ENCODE measurements around the gene TNFAIP8L3.

Gene TNFAIP8L3

DNA sequence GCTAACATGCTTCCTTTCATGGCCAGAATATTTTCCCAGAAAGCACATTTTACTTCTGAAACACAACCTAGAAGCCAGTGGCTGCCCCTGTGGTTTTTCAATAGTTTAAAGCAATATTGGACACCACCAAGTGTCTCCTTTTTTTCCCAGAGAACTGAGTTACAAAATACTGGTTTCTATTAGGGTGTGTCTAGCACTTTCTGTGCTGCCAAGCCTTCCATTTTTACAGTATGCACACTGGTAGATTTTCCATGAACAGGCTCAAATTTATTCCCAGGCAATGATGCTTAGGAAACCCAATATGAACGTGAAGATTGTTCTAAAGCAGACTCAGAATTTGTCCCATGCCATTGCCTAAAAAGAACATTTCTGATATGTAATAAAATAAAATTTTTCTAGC, 7.2 kb downstream of the TNFAIP8L3 start:
- H3K79me2 ChIP-seq (ENCODE audit: low read length), result no peaks in the 10 kb centered on the region
- H3K4me1 ChIP-seq (ENCODE audit: low read length), result no peaks in the 10 kb centered on the region
- H2AFZ ChIP-seq (ENCODE audit: low read length), result no peak overlapping the region
- H3K9me3 ChIP-seq (replicated peaks; ENCODE audit: insufficient read depth, low read length), result no peaks in the 10 kb centered on the region
- H3K4me3 ChIP-seq (ENCODE audit: low read length), result no peak overlapping the region
- no peak for DNase-seq
- H3K9ac ChIP-seq (ENCODE audit: low read length), result no peak overlapping the region
- no peaks in the 10 kb centered on the region for H3K9me2 ChIP-seq (replicated peaks; ENCODE audit: insufficient read depth, low read length)
- TF ChIP-seq EZH2phosphoT487 (IDR thresholded peaks at IDR 0.05; ENCODE audit: low read length) (no peak), EZH2 (optimal IDR thresholded peaks at IDR 0.05; ENCODE audit: low read depth, low read length) (no peak)
- TF ChIP-seq, protein P1, sequence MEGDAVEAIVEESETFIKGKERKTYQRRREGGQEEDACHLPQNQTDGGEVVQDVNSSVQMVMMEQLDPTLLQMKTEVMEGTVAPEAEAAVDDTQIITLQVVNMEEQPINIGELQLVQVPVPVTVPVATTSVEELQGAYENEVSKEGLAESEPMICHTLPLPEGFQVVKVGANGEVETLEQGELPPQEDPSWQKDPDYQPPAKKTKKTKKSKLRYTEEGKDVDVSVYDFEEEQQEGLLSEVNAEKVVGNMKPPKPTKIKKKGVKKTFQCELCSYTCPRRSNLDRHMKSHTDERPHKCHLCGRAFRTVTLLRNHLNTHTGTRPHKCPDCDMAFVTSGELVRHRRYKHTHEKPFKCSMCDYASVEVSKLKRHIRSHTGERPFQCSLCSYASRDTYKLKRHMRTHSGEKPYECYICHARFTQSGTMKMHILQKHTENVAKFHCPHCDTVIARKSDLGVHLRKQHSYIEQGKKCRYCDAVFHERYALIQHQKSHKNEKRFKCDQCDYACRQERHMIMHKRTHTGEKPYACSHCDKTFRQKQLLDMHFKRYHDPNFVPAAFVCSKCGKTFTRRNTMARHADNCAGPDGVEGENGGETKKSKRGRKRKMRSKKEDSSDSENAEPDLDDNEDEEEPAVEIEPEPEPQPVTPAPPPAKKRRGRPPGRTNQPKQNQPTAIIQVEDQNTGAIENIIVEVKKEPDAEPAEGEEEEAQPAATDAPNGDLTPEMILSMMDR (IDR thresholded peaks at IDR 0.05; ENCODE audit: low read length), result no peak
- H3K27me3 ChIP-seq (replicated peaks; ENCODE audit: insufficient read depth, low read length), result no peaks in the 10 kb centered on the region
- H4K20me1 ChIP-seq (ENCODE audit: insufficient read depth, low read length), result no peaks in the 10 kb centered on the region
- no peaks in the 10 kb centered on the region for H3K36me3 ChIP-seq (replicated peaks; ENCODE audit: insufficient read depth, low read length)
- no peak overlapping the region for H3K27ac ChIP-seq (ENCODE audit: low read length)
- H3F3A ChIP-seq (ENCODE audit: insufficient read depth, low read length), result no peaks in the 10 kb centered on the region
- H3K4me2 ChIP-seq (ENCODE audit: low read depth, low read length), result no peak overlapping the region

DNA sequence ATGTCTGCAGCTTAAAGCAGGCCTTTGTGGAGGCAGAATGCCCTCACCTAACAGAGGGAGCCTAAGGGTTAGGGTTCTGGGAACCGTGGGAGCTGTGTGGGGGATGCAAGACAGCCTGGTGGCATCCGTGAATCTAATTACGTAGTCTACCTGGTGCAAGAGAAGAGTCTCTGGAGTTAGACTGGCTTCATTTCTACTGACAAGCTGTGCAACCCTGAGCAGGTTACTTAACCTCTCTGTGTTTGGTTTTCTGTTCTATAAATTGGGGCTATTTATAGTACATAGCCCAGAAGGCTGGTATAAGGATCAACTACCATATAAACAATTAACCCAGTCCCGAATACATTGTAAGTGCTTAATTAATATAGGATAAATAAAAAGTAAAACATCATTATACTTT, 8.3 kb downstream of the TNFAIP8L3 start:
- no peaks in the 10 kb centered on the region for H3K4me1 ChIP-seq (ENCODE audit: low read length)
- H3K9me3 ChIP-seq (replicated peaks; ENCODE audit: insufficient read depth, low read length), result no peaks in the 10 kb centered on the region
- H3K4me3 ChIP-seq (ENCODE audit: low read length), result no peak overlapping the region
- no peak overlapping the region for H2AFZ ChIP-seq (ENCODE audit: low read length)
- DNase-seq, result no peak
- H3K27me3 ChIP-seq (replicated peaks; ENCODE audit: insufficient read depth, low read length), result no peaks in the 10 kb centered on the region
- H3K9me2 ChIP-seq (replicated peaks; ENCODE audit: insufficient read depth, low read length), result no peaks in the 10 kb centered on the region
- H3F3A ChIP-seq (ENCODE audit: insufficient read depth, low read length), result no peaks in the 10 kb centered on the region
- H3K9ac ChIP-seq (ENCODE audit: low read length), result no peak overlapping the region
- no peaks in the 10 kb centered on the region for H3K36me3 ChIP-seq (replicated peaks; ENCODE audit: insufficient read depth, low read length)
- no peaks in the 10 kb centered on the region for H3K79me2 ChIP-seq (ENCODE audit: low read length)
- no peak overlapping the region for H3K4me2 ChIP-seq (ENCODE audit: low read depth, low read length)
- H4K20me1 ChIP-seq (ENCODE audit: insufficient read depth, low read length), result no peaks in the 10 kb centered on the region
- TF ChIP-seq, protein P1 (IDR thresholded peaks at IDR 0.05; ENCODE audit: low read length), result no peak
- no peak overlapping the region for H3K27ac ChIP-seq (ENCODE audit: low read length)

DNA sequence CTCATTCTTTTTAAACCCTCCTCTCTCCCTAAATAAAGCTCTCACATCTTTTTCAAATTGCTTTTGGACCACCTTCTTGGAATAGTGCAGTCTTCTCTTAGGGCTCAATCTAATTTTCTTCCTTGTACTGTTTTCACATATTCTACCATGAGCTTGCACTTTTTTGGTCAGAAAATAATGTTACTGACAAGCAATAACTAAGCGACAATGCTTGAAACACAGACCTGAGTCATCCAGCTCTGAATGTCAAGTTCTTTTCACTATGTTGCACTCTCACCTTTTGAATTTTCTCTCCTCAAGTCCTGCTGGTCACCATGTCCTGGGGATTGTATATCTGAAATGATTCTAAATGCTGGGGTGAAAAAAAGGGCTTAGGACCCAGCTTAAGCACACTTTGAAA, 8.9 kb downstream of the TNFAIP8L3 start:
- Histone ChIP-seq H3K4me3 (ENCODE audit: low read length) (no peak overlapping the region), H2AFZ (ENCODE audit: low read length) (no peak overlapping the region), H3K4me1 (ENCODE audit: low read length) (no peaks in the 10 kb centered on the region), H3F3A (ENCODE audit: insufficient read depth, low read length) (no peaks in the 10 kb centered on the region), H3K79me2 (ENCODE audit: low read length) (no peaks in the 10 kb centered on the region), H3K4me2 (ENCODE audit: low read depth, low read length) (no peak overlapping the region), H3K27me3 (replicated peaks; ENCODE audit: insufficient read depth, low read length) (no peaks in the 10 kb centered on the region), H4K20me1 (ENCODE audit: insufficient read depth, low read length) (no peaks in the 10 kb centered on the region), H3K9ac (ENCODE audit: low read length) (no peak overlapping the region), H3K9me2 (replicated peaks; ENCODE audit: insufficient read depth, low read length) (no peaks in the 10 kb centered on the region), H3K36me3 (replicated peaks; ENCODE audit: insufficient read depth, low read length) (no peaks in the 10 kb centered on the region), H3K27ac (ENCODE audit: low read length) (no peak overlapping the region), H3K9me3 (replicated peaks; ENCODE audit: insufficient read depth, low read length) (no peaks in the 10 kb centered on the region)
- DNase-seq, result no peak
- TF ChIP-seq EZH2phosphoT487 (IDR thresholded peaks at IDR 0.05; ENCODE audit: low read length) (no peak), EZH2 (optimal IDR thresholded peaks at IDR 0.05; ENCODE audit: low read depth, low read length) (no peak)
- TF ChIP-seq, protein P1 (IDR thresholded peaks at IDR 0.05; ENCODE audit: low read length), result no peak

All from MM.1S (cell line).